ENCODE data around the gene HOXD1.

GRCh38 chr2:176199902-176200301 lies 11.4 kb downstream of the HOXD1 start:
- no peak for TF ChIP-seq POLR2AphosphoS5 (IDR thresholded peaks at IDR 0.05; ENCODE audit: insufficient read depth, low read depth, low read length)
- no peak for TF ChIP-seq EZH2 (IDR thresholded peaks at IDR 0.05; ENCODE audit: borderline replicate concordance, low read depth, low read length, severe bottlenecking)
- no peak for TF ChIP-seq JUN (IDR thresholded peaks at IDR 0.05; ENCODE audit: borderline replicate concordance, insufficient read depth, insufficient read length, low read depth)
- TF ChIP-seq CTCF (IDR thresholded peaks at IDR 0.05; ENCODE audit: extremely low read depth in 1 of 2, insufficient read depth in 1 of 2, low read depth in 1 of 2, low read length in 2 of 2), result no peak

All from endothelial cell of umbilical vein (primary cell).